HEK293T (cell line): Measurements from ENCODE around the gene MKS1.

Experiments used
- CTCF ChIA-PET: fragments of 350-600 bp; formaldehyde crosslinking; extraction: SDS; loops from one replicate; lab custom pipeline; 2021; ENCODE audit warnings: antibody characterized with exemption, inconsistent platforms; lab: Yijun Ruan, JAX
- POLR2A ChIA-PET: fragments of 350-600 bp; formaldehyde crosslinking; extraction: SDS; loops from one replicate; lab custom pipeline; 2020; ENCODE audit warnings: antibody characterized with exemption, inconsistent platforms; lab: Yijun Ruan, JAX
- DNase-seq: peaks from one replicate; pipeline ENCODE4 v3.0.0; 2012; ENCODE audit warnings: mixed read lengths; ENCODE audit errors: extremely low spot score
- ARNT ChIP-seq: fragments of 450-650 bp; IDR thresholded peaks from 2 replicates; pipeline ENCODE4 v1.6.1; 2017; ENCODE audit warnings: mild to moderate bottlenecking
- BHLHE40 ChIP-seq: fragments of 450-650 bp; IDR thresholded peaks from 2 replicates; pipeline ENCODE4 v1.6.1; 2016; ENCODE audit warnings: mild to moderate bottlenecking, moderate library complexity, borderline replicate concordance
- CTBP1 ChIP-seq: fragments of 450-650 bp; IDR thresholded peaks from 2 replicates; pipeline ENCODE4 v1.6.1; 2016; ENCODE audit warnings: borderline replicate concordance
- ELF4 ChIP-seq: fragments of 450-650 bp; IDR thresholded peaks from 2 replicates; pipeline ENCODE4 v1.6.1; 2017; ENCODE audit warnings: antibody characterized with exemption
- FOXA1 ChIP-seq: fragments of 450-650 bp; IDR thresholded peaks from 2 replicates; pipeline ENCODE4 v1.6.1; 2016; ENCODE audit warnings: mild to moderate bottlenecking
- FOXK2 ChIP-seq: fragments of 450-650 bp; IDR thresholded peaks from 2 replicates; pipeline ENCODE4 v1.6.1; 2016; ENCODE audit warnings: mild to moderate bottlenecking
- FOXM1 ChIP-seq: fragments of 450-650 bp; IDR thresholded peaks from 2 replicates; pipeline ENCODE4 v1.6.1; 2017; ENCODE audit warnings: mild to moderate bottlenecking, borderline replicate concordance
- HDGF ChIP-seq: fragments of 450-650 bp; IDR thresholded peaks from 2 replicates; pipeline ENCODE4 v1.6.1; 2017; ENCODE audit warnings: antibody characterized with exemption, borderline replicate concordance
- L3MBTL2 ChIP-seq: fragments of 450-650 bp; conservative IDR thresholded peaks from 2 replicates; pipeline ENCODE4 v1.6.1; 2016; ENCODE audit warnings: mild to moderate bottlenecking
- LEF1 ChIP-seq: fragments of 450-650 bp; IDR thresholded peaks from 2 replicates; pipeline ENCODE4 v1.6.1; 2017; ENCODE audit warnings: mild to moderate bottlenecking, borderline replicate concordance
- NFRKB ChIP-seq: fragments of 450-650 bp; IDR thresholded peaks from 2 replicates; pipeline ENCODE4 v1.6.1; 2016; ENCODE audit warnings: mild to moderate bottlenecking, moderate library complexity
- SP1 ChIP-seq: fragments of 450-650 bp; IDR thresholded peaks from 2 replicates; pipeline ENCODE4 v1.6.1; 2017
- SUZ12 ChIP-seq: fragments of 450-650 bp; IDR thresholded peaks from 2 replicates; pipeline ENCODE4 v1.6.1; 2016; ENCODE audit warnings: mild to moderate bottlenecking
- TARDBP ChIP-seq: fragments of 450-650 bp; IDR thresholded peaks from 2 replicates; pipeline ENCODE4 v1.6.1; 2016
- ZNF384 ChIP-seq: fragments of 450-650 bp; IDR thresholded peaks from 2 replicates; pipeline ENCODE4 v1.6.1; 2016
- TF ChIP-seq, protein P1 (sequence below): fragments of 450-650 bp; IDR thresholded peaks from 2 replicates; pipeline ENCODE4 v1.6.1; 2016

The MKS1 gene

DNA sequence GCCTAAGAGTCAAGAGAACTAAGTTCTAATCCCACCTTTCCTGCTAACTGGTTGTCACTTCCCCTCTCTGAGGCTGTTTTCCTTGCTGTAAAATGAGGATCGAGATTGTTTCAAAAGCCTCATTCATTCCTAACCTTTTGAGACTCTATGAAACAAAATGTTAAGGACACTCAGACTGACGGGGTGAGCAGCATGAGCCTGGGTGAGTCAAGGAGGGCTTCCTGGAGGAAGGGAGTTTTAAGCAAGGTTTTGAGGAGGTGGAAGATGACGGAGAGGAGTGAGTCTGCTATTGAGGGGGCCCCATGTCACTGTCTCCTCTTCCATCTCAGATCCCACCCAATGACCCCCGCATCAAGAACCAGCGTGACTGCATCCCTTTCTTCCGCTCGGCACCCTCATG is 22.4 kb downstream of the MKS1 start:
- POLR2A ChIA-PET: interaction anchor here (1.0 kb wide), 1 partner anchor 155 kb away, joined by 3 read pairs; the partner anchor contains the start of gene SUPT4H1
- no peak for DNase-seq
- CTCF ChIA-PET: interaction anchor here (0.6 kb wide), 1 partner anchor 75 kb away, joined by 3 read pairs; no protein-coding TSS in a partner anchor
- TF ChIP-seq CTBP1 (no peak), SP1 (no peak), ARNT (no peak), NFRKB (no peak), L3MBTL2 (no peak), LEF1 (no peak), FOXA1 (no peak), BHLHE40 (no peak), ELF4 (no peak), TARDBP (no peak), SUZ12 (no peak), HDGF (no peak), FOXM1 (no peak), ZNF384 (no peak), FOXK2 (no peak)
- TF ChIP-seq, protein P1, sequence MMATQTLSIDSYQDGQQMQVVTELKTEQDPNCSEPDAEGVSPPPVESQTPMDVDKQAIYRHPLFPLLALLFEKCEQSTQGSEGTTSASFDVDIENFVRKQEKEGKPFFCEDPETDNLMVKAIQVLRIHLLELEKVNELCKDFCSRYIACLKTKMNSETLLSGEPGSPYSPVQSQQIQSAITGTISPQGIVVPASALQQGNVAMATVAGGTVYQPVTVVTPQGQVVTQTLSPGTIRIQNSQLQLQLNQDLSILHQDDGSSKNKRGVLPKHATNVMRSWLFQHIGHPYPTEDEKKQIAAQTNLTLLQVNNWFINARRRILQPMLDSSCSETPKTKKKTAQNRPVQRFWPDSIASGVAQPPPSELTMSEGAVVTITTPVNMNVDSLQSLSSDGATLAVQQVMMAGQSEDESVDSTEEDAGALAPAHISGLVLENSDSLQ: no peak

GRCh38 chr17:58195518-58196123 is 23.4 kb downstream of the MKS1 start:
- TF ChIP-seq ZNF384 (no peak), SUZ12 (no peak), L3MBTL2 (no peak), FOXK2 (no peak), FOXA1 (no peak), ARNT (no peak), FOXM1 (no peak), BHLHE40 (no peak), NFRKB (no peak), HDGF (no peak)
- ChIA-PET CTCF (no interaction called here), POLR2A (interaction anchor here (1.0 kb wide), 1 partner anchor 156 kb away, joined by 3 read pairs; the partner anchor contains the start of gene SUPT4H1)
- DNase-seq: no peak

DNA sequence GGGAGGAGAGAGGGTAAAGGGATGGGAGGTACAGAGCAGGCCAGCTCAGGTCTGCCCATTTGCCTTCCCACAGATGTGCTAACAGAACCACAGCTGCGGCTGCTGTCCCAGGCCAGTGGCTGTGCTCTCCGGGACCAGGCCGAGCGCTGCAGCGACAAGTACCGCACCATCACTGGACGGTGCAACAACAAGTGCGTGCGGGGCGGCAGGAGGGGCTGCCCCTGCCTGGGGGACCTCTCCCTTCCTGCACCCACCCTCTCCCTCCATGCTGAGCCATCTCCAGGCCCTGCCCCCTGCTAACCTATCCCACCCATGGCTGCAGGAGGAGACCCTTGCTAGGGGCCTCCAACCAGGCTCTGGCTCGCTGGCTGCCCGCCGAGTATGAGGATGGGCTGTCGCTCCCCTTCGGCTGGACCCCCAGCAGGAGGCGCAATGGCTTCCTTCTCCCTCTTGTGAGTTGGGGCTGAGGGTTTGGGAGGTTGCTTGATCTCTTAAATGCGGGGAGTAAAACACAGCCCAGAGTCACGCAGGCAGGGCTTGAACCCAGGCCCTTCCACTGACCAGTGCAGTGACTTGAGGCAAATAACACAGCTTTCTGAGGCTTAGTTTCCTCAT is 25.3 kb downstream of the MKS1 start:
- no peak for DNase-seq
- ChIA-PET CTCF (interaction anchor here (1.0 kb wide), 1 partner anchor 9 kb away, joined by 3 read pairs; no protein-coding TSS in a partner anchor), POLR2A (no interaction called here)
- TF ChIP-seq ELF4 (no peak), CTBP1 (no peak), FOXA1 (no peak), TARDBP (no peak), FOXM1 (no peak), LEF1 (no peak), NFRKB (no peak), SP1 (no peak), FOXK2 (no peak), BHLHE40 (no peak), SUZ12 (no peak), ARNT (no peak), L3MBTL2 (no peak), HDGF (no peak), ZNF384 (no peak)
- TF ChIP-seq, protein P1: no peak

DNA sequence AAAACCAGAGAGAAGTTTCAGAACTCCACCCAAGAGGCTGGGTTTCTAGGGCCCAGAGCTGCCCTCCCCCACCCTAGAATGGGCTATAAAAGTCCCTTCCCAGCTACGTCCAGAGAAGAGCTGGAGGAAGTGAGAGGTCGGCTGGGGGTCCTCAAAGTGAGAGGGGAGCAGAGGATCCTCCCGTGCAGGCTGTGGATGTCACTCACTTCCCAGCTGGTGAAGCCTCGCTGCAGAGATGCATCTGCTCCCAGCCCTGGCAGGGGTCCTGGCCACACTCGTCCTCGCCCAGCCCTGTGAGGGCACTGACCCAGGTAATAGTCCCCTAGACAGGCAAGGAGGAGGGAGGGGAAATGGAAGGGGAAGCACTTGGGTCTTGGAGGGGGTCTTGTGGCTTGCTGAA is 26.4 kb downstream of the MKS1 start, which contains the start of gene EPX:
TSS of gene EPX (plus strand) at position 115 of the 400 bp plus-strand sequence. CDS start at position 236, 121 bp downstream.
- ChIA-PET POLR2A (no interaction called here), CTCF (interaction anchor here (3.8 kb wide), 1 partner anchor 8 kb away, joined by 15 read pairs; no protein-coding TSS in a partner anchor)
- TF ChIP-seq LEF1 (no peak), FOXK2 (no peak), ELF4 (no peak), NFRKB (no peak), BHLHE40 (no peak), ZNF384 (no peak), TARDBP (no peak), SUZ12 (no peak), CTBP1 (no peak), FOXM1 (no peak)
- DNase-seq: no peak

- DNase-seq: no peak
- no peak for TF ChIP-seq BHLHE40
- no peak for TF ChIP-seq FOXA1
- TF ChIP-seq SP1: no peak
- TF ChIP-seq ARNT: no peak
- TF ChIP-seq, protein P1: no peak
- no peak for TF ChIP-seq HDGF
- no peak for TF ChIP-seq L3MBTL2
- TF ChIP-seq CTBP1: no peak
- no peak for TF ChIP-seq LEF1
- TF ChIP-seq FOXM1: no peak
- no peak for TF ChIP-seq SUZ12
- no peak for TF ChIP-seq ZNF384
- CTCF ChIA-PET: interaction anchor here (0.7 to 3.8 kb wide), 2 partner anchors 9 to 14 kb away, joined by 3 to 15 read pairs; no protein-coding TSS in a partner anchor
- POLR2A ChIA-PET: interaction anchor here (0.5 to 1.1 kb wide), 2 partner anchors 9 to 151 kb away, joined by 3 read pairs; no protein-coding TSS in a partner anchor
These were observed 27.7 kb downstream of the MKS1 start for GRCh38 chr17:58191241-58191896.
